Measurements from ENCODE around the gene GRAMD2A. TPM values are rescaled to one million over a fixed set of nuclear protein-coding genes. Genes with fewer than 3 reads are reported as not detected.

GRAMD2A gene
- total RNA-seq, 2 experiments from 2014 or later, result not detected

DNA sequence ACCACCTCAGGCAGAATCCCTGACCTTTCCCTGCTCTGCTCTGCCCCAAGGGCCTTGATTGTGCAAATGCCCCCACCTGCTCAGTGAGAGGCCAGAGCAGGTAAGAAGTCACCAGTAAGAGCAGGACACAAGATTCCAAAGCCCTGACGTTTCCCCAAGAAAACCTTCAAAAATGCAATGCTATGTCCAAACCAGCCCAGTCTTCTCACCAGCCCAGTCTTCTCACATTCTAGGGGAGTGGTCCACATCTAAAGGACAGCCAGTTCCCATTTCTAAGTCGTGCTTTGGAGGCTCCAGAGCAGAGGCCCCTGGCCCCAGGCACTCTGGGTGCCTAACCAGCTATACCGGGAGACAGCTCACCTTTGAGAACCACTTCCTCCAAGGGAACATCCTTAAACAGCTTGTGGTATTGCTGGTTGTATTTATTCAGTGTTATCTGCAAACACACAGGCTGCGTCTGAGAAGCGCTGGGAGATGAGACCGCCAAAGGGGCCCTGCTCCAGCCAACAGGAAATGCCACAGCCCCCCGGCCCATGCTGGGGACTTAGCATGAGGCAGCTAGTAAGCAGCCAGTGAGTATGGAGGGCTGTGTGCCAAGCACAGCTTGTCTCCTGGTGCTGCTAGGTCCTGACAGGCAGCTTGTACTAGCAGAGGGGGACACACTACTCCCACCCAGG lies 29.3 kb downstream of the GRAMD2A start:
- H3K27ac Mint-ChIP-seq, result no peak overlapping the region
- CTCF ChIA-PET, result interaction anchor here (0.5 to 1.6 kb wide), 3 partner anchors 12 to 380 kb away, joined by 3 to 7 read pairs (median 3); no protein-coding TSS in a partner anchor

GRCh38 chr15:72167445-72167844 lies 30.1 kb downstream of the GRAMD2A start:
- Mint-ChIP-seq H3K4me3 (no peak overlapping the region), H3K27me3 (no peaks in the 10 kb centered on the region), H3K9me3 (no peaks in the 10 kb centered on the region), H3K27ac (no peak overlapping the region), H3K36me3 (ENCODE audit: low read depth) (no peaks in the 10 kb centered on the region), H3K4me1 (peaks cover 18% of the 10 kb centered on the region)
- DNase-seq, result no peak
- POLR2A ChIA-PET, result no interaction called here
- CTCF ChIA-PET, result interaction anchor here (0.6 to 1.5 kb wide), 3 partner anchors 11 to 96 kb away, joined by 3 to 9 read pairs (median 4); no protein-coding TSS in a partner anchor

More for the DNA sequence above, 29.3 kb downstream of the GRAMD2A start:
- H3K36me3 Mint-ChIP-seq (ENCODE audit: low read depth), result no peaks in the 10 kb centered on the region
- POLR2A ChIA-PET, result interaction anchor here (0.6 kb wide), 1 partner anchor 63 kb away, joined by 3 read pairs; no protein-coding TSS in a partner anchor
- H3K27me3 Mint-ChIP-seq, result no peaks in the 10 kb centered on the region
- H3K9me3 Mint-ChIP-seq, result no peaks in the 10 kb centered on the region
- H3K4me1 Mint-ChIP-seq, result peaks cover 18% of the 10 kb centered on the region
- peak; percentile 35 for DNase-seq
- no peak overlapping the region for H3K4me3 Mint-ChIP-seq

GRCh38 chr15:72166716-72167417 lies 30.7 kb downstream of the GRAMD2A start:
- ChIA-PET CTCF (interaction anchor here (0.6 to 1.5 kb wide), 5 partner anchors 11 to 423 kb away, joined by 3 to 9 read pairs (median 4); no protein-coding TSS in a partner anchor), POLR2A (no interaction called here)
- no peaks in the 10 kb centered on the region for H3K36me3 Mint-ChIP-seq (ENCODE audit: low read depth)
- no peaks in the 10 kb centered on the region for H3K9me3 Mint-ChIP-seq
- H3K4me3 Mint-ChIP-seq, result no peak overlapping the region
- H3K27me3 Mint-ChIP-seq, result no peaks in the 10 kb centered on the region
- DNase-seq, result no peak
- H3K27ac Mint-ChIP-seq, result no peak overlapping the region
- H3K4me1 Mint-ChIP-seq, result peaks cover 18% of the 10 kb centered on the region

GRCh38 chr15:72163719-72164118 lies 33.9 kb downstream of the GRAMD2A start:
- H3K36me3 Mint-ChIP-seq (ENCODE audit: low read depth), result no peaks in the 10 kb centered on the region
- CTCF ChIA-PET, result interaction anchor here (0.6 to 1.5 kb wide), 2 partner anchors 420 to 614 kb away, joined by 3 to 4 read pairs; no protein-coding TSS in a partner anchor
- POLR2A ChIA-PET, result no interaction called here
- no peak for DNase-seq
- H3K4me3 Mint-ChIP-seq, result no peak overlapping the region
- H3K4me1 Mint-ChIP-seq, result peaks cover 10% of the 10 kb centered on the region
- H3K27me3 Mint-ChIP-seq, result peaks cover 3% of the 10 kb centered on the region
- H3K9me3 Mint-ChIP-seq, result no peaks in the 10 kb centered on the region
- no peak overlapping the region for H3K27ac Mint-ChIP-seq

DNA sequence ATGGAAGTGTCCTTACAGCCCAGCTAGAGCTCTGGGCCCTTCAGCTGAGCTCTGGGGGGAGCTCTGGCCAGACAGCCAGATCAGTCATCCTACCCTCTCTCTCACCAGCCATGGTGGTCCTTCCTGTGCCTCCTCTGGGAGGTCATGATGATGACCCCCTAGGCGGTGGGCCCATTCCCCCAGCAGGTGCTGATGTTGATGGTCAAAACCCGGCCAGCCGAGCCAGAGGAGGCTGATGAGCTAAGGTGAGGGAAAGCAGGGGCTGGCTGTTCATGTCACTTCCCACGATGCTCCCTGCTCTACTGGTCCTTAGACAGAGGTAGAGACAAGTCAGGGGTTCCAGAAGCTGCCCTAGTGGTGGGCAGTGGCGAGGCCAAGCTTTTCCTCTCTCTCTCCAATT lies 35.0 kb downstream of the GRAMD2A start:
- no peak for DNase-seq
- POLR2A ChIA-PET, result no interaction called here
- Mint-ChIP-seq H3K4me1 (no peaks in the 10 kb centered on the region), H3K4me3 (no peak overlapping the region), H3K9me3 (no peaks in the 10 kb centered on the region), H3K36me3 (ENCODE audit: low read depth) (no peaks in the 10 kb centered on the region), H3K27ac (no peak overlapping the region), H3K27me3 (peaks cover 3% of the 10 kb centered on the region)
- CTCF ChIA-PET, result interaction anchor here (0.6 to 1.1 kb wide), 2 partner anchors 10 kb away, joined by 3 to 4 read pairs; no protein-coding TSS in a partner anchor

GRCh38 chr15:72161361-72162132 lies 36.0 kb downstream of the GRAMD2A start:
- Mint-ChIP-seq H3K4me1 (no peaks in the 10 kb centered on the region), H3K4me3 (no peak overlapping the region), H3K27ac (no peak overlapping the region), H3K36me3 (ENCODE audit: low read depth) (no peaks in the 10 kb centered on the region), H3K9me3 (no peaks in the 10 kb centered on the region), H3K27me3 (peaks cover 3% of the 10 kb centered on the region)
- ChIA-PET CTCF (no interaction called here), POLR2A (no interaction called here)
- no peak for DNase-seq

DNA sequence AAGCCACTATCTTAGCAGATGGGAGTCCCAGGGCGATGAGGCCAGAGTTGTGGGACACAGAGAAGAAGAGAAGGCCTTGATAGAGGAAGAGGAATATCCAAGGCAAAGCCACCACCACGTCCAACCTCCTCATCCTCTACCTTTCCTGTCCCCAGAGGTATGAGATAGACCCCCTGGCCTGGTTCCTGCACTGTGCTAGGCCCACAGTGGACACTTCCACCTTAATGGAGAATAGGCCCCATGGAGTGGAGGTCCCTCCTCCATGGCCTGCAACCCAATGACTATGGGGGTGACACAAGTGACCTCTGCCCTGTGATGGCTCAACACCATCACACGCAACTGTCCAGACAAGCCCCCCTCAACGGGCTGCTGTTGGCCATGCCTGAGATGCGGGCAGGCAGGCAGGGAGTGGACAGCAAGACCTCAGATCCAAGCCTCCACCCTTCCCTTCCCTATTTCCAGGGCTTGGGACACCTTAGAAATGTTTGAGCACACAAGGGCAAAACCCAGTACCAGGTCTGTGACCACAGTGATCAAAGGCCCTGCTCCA lies 36.8 kb downstream of the GRAMD2A start:
- Mint-ChIP-seq H3K4me1 (peaks cover 1% of the 10 kb centered on the region), H3K27ac (no peak overlapping the region), H3K4me3 (no peak overlapping the region), H3K36me3 (ENCODE audit: low read depth) (no peaks in the 10 kb centered on the region), H3K27me3 (peaks cover 3% of the 10 kb centered on the region), H3K9me3 (no peaks in the 10 kb centered on the region)
- ChIA-PET POLR2A (no interaction called here), CTCF (no interaction called here)
- no peak for DNase-seq

DNA sequence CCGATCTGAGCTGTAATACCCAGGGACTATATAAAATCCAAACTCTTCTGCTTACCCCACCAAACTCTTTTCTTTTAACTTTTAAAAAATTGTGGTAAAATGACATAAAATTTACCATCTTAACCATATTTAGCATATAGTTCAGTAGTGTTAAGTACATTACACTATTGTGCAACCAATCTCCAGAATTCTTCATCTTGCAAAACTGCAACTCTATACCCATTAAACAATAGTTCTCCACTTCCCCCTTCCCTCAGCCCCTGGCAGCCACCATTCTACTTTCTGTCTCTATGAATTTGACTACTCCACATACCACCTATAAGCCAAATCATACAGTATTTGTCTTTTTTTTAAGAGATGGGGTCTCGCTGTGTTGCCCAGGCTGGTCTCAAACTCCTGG lies 40.7 kb downstream of the GRAMD2A start:
- Mint-ChIP-seq H3K27ac (no peak overlapping the region), H3K4me1 (peaks cover 3% of the 10 kb centered on the region), H3K4me3 (no peak overlapping the region), H3K36me3 (ENCODE audit: low read depth) (no peaks in the 10 kb centered on the region), H3K9me3 (no peaks in the 10 kb centered on the region), H3K27me3 (peaks cover 3% of the 10 kb centered on the region)
- ChIA-PET CTCF (interaction anchor here (0.6 to 1.9 kb wide), 6 partner anchors 8 to 413 kb away, joined by 3 to 12 read pairs (median 6); no protein-coding TSS in a partner anchor), POLR2A (no interaction called here)
- DNase-seq, result no peak

GRCh38 chr15:72155635-72156616 lies 41.7 kb downstream of the GRAMD2A start:
- Mint-ChIP-seq H3K27ac (peak overlapping the region; percentile 59), H3K27me3 (peaks cover 3% of the 10 kb centered on the region), H3K36me3 (ENCODE audit: low read depth) (no peaks in the 10 kb centered on the region), H3K4me1 (peaks cover 3% of the 10 kb centered on the region), H3K9me3 (no peaks in the 10 kb centered on the region), H3K4me3 (peak overlapping the region; percentile 58)
- ChIA-PET CTCF (interaction anchor here (0.6 to 1.9 kb wide), 9 partner anchors 9 to 412 kb away, joined by 3 to 12 read pairs (median 3); no protein-coding TSS in a partner anchor), POLR2A (no interaction called here)
- peak; percentile 87 for DNase-seq

GRCh38 chr15:72155003-72155621 lies 42.5 kb downstream of the GRAMD2A start:
- no peak for DNase-seq
- Mint-ChIP-seq H3K4me1 (peaks cover 3% of the 10 kb centered on the region), H3K27me3 (peaks cover 3% of the 10 kb centered on the region), H3K36me3 (ENCODE audit: low read depth) (no peaks in the 10 kb centered on the region), H3K4me3 (no peak overlapping the region), H3K9me3 (no peaks in the 10 kb centered on the region), H3K27ac (no peak overlapping the region)
- ChIA-PET POLR2A (no interaction called here), CTCF (interaction anchor here (0.9 to 1.9 kb wide), 2 partner anchors 14 to 402 kb away, joined by 3 to 7 read pairs; no protein-coding TSS in a partner anchor)

GRCh38 chr15:72154316-72154715 lies 43.3 kb downstream of the GRAMD2A start:
- ChIA-PET POLR2A (no interaction called here), CTCF (no interaction called here)
- peaks cover 3% of the 10 kb centered on the region for H3K4me1 Mint-ChIP-seq

More at GRCh38 chr15:72154316-72154715, 43.3 kb downstream of the GRAMD2A start:
- Mint-ChIP-seq H3K9me3 (no peaks in the 10 kb centered on the region), H3K36me3 (ENCODE audit: low read depth) (no peaks in the 10 kb centered on the region), H3K27me3 (peaks cover 3% of the 10 kb centered on the region), H3K27ac (no peak overlapping the region), H3K4me3 (no peak overlapping the region)
- no peak for DNase-seq

Data from activated CD4-positive, alpha-beta T cell treated with anti-CD3 and anti-CD28 coated beads, Interleukin-2, amount 10 ng/mL, durations not matched to agents 7 days and 5 days (primary cell).